ENCODE results near the gene MLLT11. TPM values are rescaled to one million over a fixed set of nuclear protein-coding genes. Genes with fewer than 3 reads are reported as not detected.

The MLLT11 gene
- total RNA-seq, 1 donor from 2014 or later, result 1.6 TPM

Small RNAs within 50 kb of the gene (small RNA-seq; reads per million reads assigned to genes)
- not detected for gene RNU6-884P (ENCODE audit: low replicate concordance)

Other genes starting within 250 kb of the MLLT11 start
- 60.7 TPM for gene ARNT, start 183.8 kb upstream of the MLLT11 start, total RNA-seq
- not detected for gene CTXND2, start 173.3 kb upstream of the MLLT11 start, total RNA-seq
- 31.0 TPM for gene SETDB1, start 134.0 kb upstream of the MLLT11 start, total RNA-seq
- gene CERS2, start 85.6 kb upstream of the MLLT11 start, total RNA-seq, result 37.2 TPM
- 1.6 TPM for gene ANXA9, start 78.1 kb upstream of the MLLT11 start, total RNA-seq
- gene MINDY1, start 53.5 kb upstream of the MLLT11 start, total RNA-seq, result 15.4 TPM
- 26.4 TPM for gene PRUNE1, start 51.9 kb upstream of the MLLT11 start, total RNA-seq
- gene BNIPL, start 23.8 kb upstream of the MLLT11 start, total RNA-seq, result 43.3 TPM
- gene C1orf56, start 12.6 kb upstream of the MLLT11 start, total RNA-seq, result 2.9 TPM
- gene CDC42SE1, start 775 bp upstream of the MLLT11 start, total RNA-seq, result 39.4 TPM
- 18.1 TPM for gene GABPB2, start 10.4 kb downstream of the MLLT11 start, total RNA-seq
- 83.6 TPM for gene SEMA6C, start 86.2 kb downstream of the MLLT11 start, total RNA-seq
- 2.7 TPM for gene TNFAIP8L2, start 96.3 kb downstream of the MLLT11 start, total RNA-seq
- gene LYSMD1, start 105.5 kb downstream of the MLLT11 start, total RNA-seq, result 7.1 TPM
- gene SCNM1, start 105.7 kb downstream of the MLLT11 start, total RNA-seq, result 19.1 TPM
- 28.3 TPM for gene TMOD4, start 115.6 kb downstream of the MLLT11 start, total RNA-seq
- gene VPS72, start 129.8 kb downstream of the MLLT11 start, total RNA-seq, result 29.2 TPM
- gene PIP5K1A, start 138.2 kb downstream of the MLLT11 start, total RNA-seq, result 73.4 TPM
- 105 TPM for gene PSMD4, start 194.3 kb downstream of the MLLT11 start, total RNA-seq
- gene ZNF687, start 221.9 kb downstream of the MLLT11 start, total RNA-seq, result 13.2 TPM

Measured in tongue (tissue), 2 donors.